ENCODE measurements around the gene PPP3R1.

PPP3R1 gene

DNA sequence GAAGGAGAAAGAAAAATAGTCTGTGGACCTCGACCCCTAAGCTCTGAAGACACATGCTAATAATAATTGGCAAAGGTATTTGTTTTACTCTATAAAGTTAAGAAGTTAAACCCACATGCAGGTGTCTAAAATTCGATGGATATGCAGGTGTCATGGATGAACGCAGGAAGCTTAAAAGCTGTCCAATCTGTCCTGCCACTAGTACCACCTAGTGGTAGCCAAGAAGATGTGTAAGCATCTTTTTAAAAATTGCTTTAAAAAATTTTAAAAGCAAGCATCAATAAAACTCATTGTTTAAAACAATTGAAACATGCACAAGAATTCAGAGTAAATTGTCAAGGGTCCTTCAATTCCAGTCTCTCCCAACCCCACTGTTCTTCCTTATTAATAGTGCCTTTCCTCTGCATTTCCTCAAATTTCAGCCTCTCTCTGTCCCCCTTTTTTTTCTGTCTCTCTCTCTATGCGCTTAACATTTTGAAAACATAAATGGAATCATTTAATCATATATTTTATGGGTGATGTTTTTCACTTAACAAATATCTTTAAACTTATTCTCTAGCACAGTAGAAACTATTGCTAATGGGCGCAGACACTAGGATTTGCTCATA is 30.6 kb upstream of the PPP3R1 start:
- Histone ChIP-seq H3K27ac (ENCODE audit: insufficient read depth in 1 of 2, low read depth in 1 of 2, low read length in 2 of 2, poor library complexity in 1 of 2, severe bottlenecking in 2 of 2) (no peak overlapping the region), H3K4me3 (ENCODE audit: control insufficient read depth in 1 of 7, extremely low read depth in 1 of 7, insufficient read depth in 4 of 7, low read depth in 2 of 7, low read length in 6 of 7) (no peak overlapping the region), H3K4me1 (ENCODE audit: control extremely low read depth in 1 of 4, control insufficient read depth in 4 of 4, insufficient read depth in 4 of 4, low read length in 3 of 4) (peaks cover 0 to 12% (median 5%) of the 10 kb centered on the region in 4 experiments), H3K27me3 (replicated peaks in 2 of 5; ENCODE audit: control insufficient read depth in 4 of 5, insufficient read depth in 5 of 5, low read length in 4 of 5) (no peaks in the 10 kb centered on the region), H3K9me3 (ENCODE audit: control extremely low read depth in 1 of 5, control insufficient read depth in 4 of 5, insufficient read depth in 2 of 5, low read depth in 1 of 5, low read length in 4 of 5) (no peaks in the 10 kb centered on the region), H3K36me3 (ENCODE audit: control insufficient read depth in 4 of 4, insufficient read depth in 4 of 4, low read length in 3 of 4) (no peaks in the 10 kb centered on the region)
- POLR2A ChIA-PET = no interaction called here
- CTCF ChIA-PET = interaction anchor here (0.6 to 5.9 kb wide), 29 partner anchors 10 to 1904 kb away, joined by 3 to 63 read pairs (median 4); no protein-coding TSS in a partner anchor
- 50% methylated on average over 2 of the region's 5 CpGs for WGBS (ENCODE audit: insufficient coverage)
- DNase-seq = peak; percentile 38 to 65 (median 55)

GRCh38 chr2:68280796-68281195 is 28.5 kb upstream of the PPP3R1 start:
- no peaks in the 10 kb centered on the region for H3K36me3 ChIP-seq (ENCODE audit: control insufficient read depth in 4 of 4, insufficient read depth in 4 of 4, low read length in 3 of 4)
- no peaks in the 10 kb centered on the region for H3K9me3 ChIP-seq (ENCODE audit: control extremely low read depth in 1 of 5, control insufficient read depth in 4 of 5, insufficient read depth in 2 of 5, low read depth in 1 of 5, low read length in 4 of 5)
- no peak for DNase-seq
- ChIA-PET CTCF (interaction anchor here (1.0 to 1.9 kb wide), 3 partner anchors 11 to 128 kb away, joined by 3 to 11 read pairs (median 3); no protein-coding TSS in a partner anchor), POLR2A (interaction anchor here (0.9 kb wide), 1 partner anchor 109 kb away, joined by 3 read pairs; no protein-coding TSS in a partner anchor)
- H3K4me1 ChIP-seq (ENCODE audit: control extremely low read depth in 1 of 4, control insufficient read depth in 4 of 4, insufficient read depth in 4 of 4, low read length in 3 of 4) = peaks cover 0 to 5% (median 0%) of the 10 kb centered on the region in 4 experiments
- H3K27me3 ChIP-seq (replicated peaks in 2 of 5; ENCODE audit: control insufficient read depth in 4 of 5, insufficient read depth in 5 of 5, low read length in 4 of 5) = no peaks in the 10 kb centered on the region
- WGBS (ENCODE audit: insufficient coverage) = no CpG with 5 or more reads among the region's 1 CpG
- H3K27ac ChIP-seq (ENCODE audit: insufficient read depth in 1 of 2, low read depth in 1 of 2, low read length in 2 of 2, poor library complexity in 1 of 2, severe bottlenecking in 2 of 2) = no peak overlapping the region
- no peak overlapping the region for H3K4me3 ChIP-seq (ENCODE audit: control insufficient read depth in 1 of 7, extremely low read depth in 1 of 7, insufficient read depth in 4 of 7, low read depth in 2 of 7, low read length in 6 of 7)

DNA sequence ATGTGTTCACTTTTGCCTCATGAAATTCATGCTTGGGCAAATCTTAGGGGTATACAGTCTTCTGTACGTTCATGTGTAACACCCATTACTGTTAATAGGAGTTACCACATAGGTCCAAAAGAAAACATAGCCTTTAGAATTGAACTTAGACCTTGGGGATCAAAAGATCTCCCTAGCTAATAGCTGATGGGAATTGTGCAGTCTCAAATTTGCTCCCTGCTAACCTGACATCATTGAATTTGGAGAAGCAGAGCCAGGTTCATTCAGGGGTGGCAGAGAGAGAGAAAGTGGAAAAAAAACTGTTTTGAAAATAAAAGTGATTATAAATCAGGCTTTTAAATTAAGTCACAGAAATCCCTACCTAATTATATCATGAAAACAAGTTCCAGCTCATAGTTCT is 28.0 kb upstream of the PPP3R1 start:
- Histone ChIP-seq H3K27ac (ENCODE audit: insufficient read depth in 1 of 2, low read depth in 1 of 2, low read length in 2 of 2, poor library complexity in 1 of 2, severe bottlenecking in 2 of 2) (no peak overlapping the region), H3K4me3 (ENCODE audit: control insufficient read depth in 1 of 7, extremely low read depth in 1 of 7, insufficient read depth in 4 of 7, low read depth in 2 of 7, low read length in 6 of 7) (no peak overlapping the region), H3K9me3 (ENCODE audit: control extremely low read depth in 1 of 5, control insufficient read depth in 4 of 5, insufficient read depth in 2 of 5, low read depth in 1 of 5, low read length in 4 of 5) (no peaks in the 10 kb centered on the region), H3K36me3 (ENCODE audit: control insufficient read depth in 4 of 4, insufficient read depth in 4 of 4, low read length in 3 of 4) (no peaks in the 10 kb centered on the region), H3K4me1 (ENCODE audit: control extremely low read depth in 1 of 4, control insufficient read depth in 4 of 4, insufficient read depth in 4 of 4, low read length in 3 of 4) (peaks cover 0 to 5% (median 0%) of the 10 kb centered on the region in 4 experiments), H3K27me3 (replicated peaks in 2 of 5; ENCODE audit: control insufficient read depth in 4 of 5, insufficient read depth in 5 of 5, low read length in 4 of 5) (no peaks in the 10 kb centered on the region)
- WGBS (ENCODE audit: insufficient coverage) = no CpG with 5 or more reads among the region's 1 CpG
- ChIA-PET CTCF (interaction anchor here (1.0 to 1.9 kb wide), 3 partner anchors 11 to 127 kb away, joined by 3 to 11 read pairs (median 3); no protein-coding TSS in a partner anchor), POLR2A (interaction anchor here (0.9 kb wide), 1 partner anchor 110 kb away, joined by 3 read pairs; no protein-coding TSS in a partner anchor)
- DNase-seq = no peak

- CTCF ChIA-PET = interaction anchor here (1.0 to 1.9 kb wide), 4 partner anchors 12 to 127 kb away, joined by 3 to 11 read pairs (median 6); no protein-coding TSS in a partner anchor
- H3K4me3 ChIP-seq (ENCODE audit: control insufficient read depth in 1 of 7, extremely low read depth in 1 of 7, insufficient read depth in 4 of 7, low read depth in 2 of 7, low read length in 6 of 7) = no peak overlapping the region
- peaks cover 0 to 5% (median 0%) of the 10 kb centered on the region in 4 experiments for H3K4me1 ChIP-seq (ENCODE audit: control extremely low read depth in 1 of 4, control insufficient read depth in 4 of 4, insufficient read depth in 4 of 4, low read length in 3 of 4)
- H3K27me3 ChIP-seq (replicated peaks in 2 of 5; ENCODE audit: control insufficient read depth in 4 of 5, insufficient read depth in 5 of 5, low read length in 4 of 5) = no peaks in the 10 kb centered on the region
- no peak overlapping the region for H3K27ac ChIP-seq (ENCODE audit: insufficient read depth in 1 of 2, low read depth in 1 of 2, low read length in 2 of 2, poor library complexity in 1 of 2, severe bottlenecking in 2 of 2)
- H3K9me3 ChIP-seq (ENCODE audit: control extremely low read depth in 1 of 5, control insufficient read depth in 4 of 5, insufficient read depth in 2 of 5, low read depth in 1 of 5, low read length in 4 of 5) = no peaks in the 10 kb centered on the region
- no peak for DNase-seq
- H3K36me3 ChIP-seq (ENCODE audit: control insufficient read depth in 4 of 4, insufficient read depth in 4 of 4, low read length in 3 of 4) = no peaks in the 10 kb centered on the region
- POLR2A ChIA-PET = interaction anchor here (0.9 kb wide), 1 partner anchor 111 kb away, joined by 3 read pairs; no protein-coding TSS in a partner anchor
- WGBS (ENCODE audit: insufficient coverage) = 100% methylated on average over 1 of the region's 4 CpGs
Observed at GRCh38 chr2:68279691-68280090, 27.4 kb upstream of the PPP3R1 start.

DNA sequence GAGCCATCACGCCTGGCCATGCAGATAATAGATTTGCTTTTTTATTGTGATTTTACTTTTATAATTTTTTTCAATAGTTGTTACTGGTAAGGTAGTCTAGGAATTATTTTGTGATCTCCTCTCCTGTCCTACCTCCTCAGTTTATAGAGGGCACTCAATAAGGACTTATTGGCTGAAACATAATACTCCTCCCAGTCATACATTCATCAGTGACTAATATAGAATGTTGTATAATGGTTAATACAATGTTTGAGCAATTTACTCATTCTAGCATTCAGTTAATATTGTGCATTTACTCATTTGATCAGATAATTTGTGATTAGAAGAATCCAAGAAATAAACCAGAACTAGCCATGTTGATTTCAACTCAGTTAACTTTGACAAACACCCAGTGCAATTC is 25.8 kb upstream of the PPP3R1 start:
- WGBS (ENCODE audit: insufficient coverage) = no CpG with 5 or more reads among the region's 1 CpG
- Histone ChIP-seq H3K36me3 (ENCODE audit: control insufficient read depth in 4 of 4, insufficient read depth in 4 of 4, low read length in 3 of 4) (no peaks in the 10 kb centered on the region), H3K4me3 (ENCODE audit: control insufficient read depth in 1 of 7, extremely low read depth in 1 of 7, insufficient read depth in 4 of 7, low read depth in 2 of 7, low read length in 6 of 7) (no peak overlapping the region), H3K4me1 (ENCODE audit: control extremely low read depth in 1 of 4, control insufficient read depth in 4 of 4, insufficient read depth in 4 of 4, low read length in 3 of 4) (peaks cover 0 to 11% (median under 1%) of the 10 kb centered on the region in 4 experiments), H3K27ac (ENCODE audit: insufficient read depth in 1 of 2, low read depth in 1 of 2, low read length in 2 of 2, poor library complexity in 1 of 2, severe bottlenecking in 2 of 2) (no peak overlapping the region), H3K27me3 (replicated peaks in 2 of 5; ENCODE audit: control insufficient read depth in 4 of 5, insufficient read depth in 5 of 5, low read length in 4 of 5) (no peaks in the 10 kb centered on the region), H3K9me3 (ENCODE audit: control extremely low read depth in 1 of 5, control insufficient read depth in 4 of 5, insufficient read depth in 2 of 5, low read depth in 1 of 5, low read length in 4 of 5) (no peaks in the 10 kb centered on the region)
- no peak for DNase-seq
- POLR2A ChIA-PET = no interaction called here
- CTCF ChIA-PET = interaction anchor here (0.7 to 1.8 kb wide), 4 partner anchors 19 to 156 kb away, joined by 3 to 9 read pairs (median 4); no protein-coding TSS in a partner anchor

GRCh38 chr2:68274022-68274421 is 21.7 kb upstream of the PPP3R1 start:
- POLR2A ChIA-PET = no interaction called here
- H3K36me3 ChIP-seq (ENCODE audit: control insufficient read depth in 4 of 4, insufficient read depth in 4 of 4, low read length in 3 of 4) = no peaks in the 10 kb centered on the region
- peaks cover 10 to 25% (median 13%) of the 10 kb centered on the region in 4 experiments for H3K4me1 ChIP-seq (ENCODE audit: control extremely low read depth in 1 of 4, control insufficient read depth in 4 of 4, insufficient read depth in 4 of 4, low read length in 3 of 4)
- no peaks in the 10 kb centered on the region for H3K9me3 ChIP-seq (ENCODE audit: control extremely low read depth in 1 of 5, control insufficient read depth in 4 of 5, insufficient read depth in 2 of 5, low read depth in 1 of 5, low read length in 4 of 5)
- H3K27me3 ChIP-seq (replicated peaks in 2 of 5; ENCODE audit: control insufficient read depth in 4 of 5, insufficient read depth in 5 of 5, low read length in 4 of 5) = no peaks in the 10 kb centered on the region
- WGBS (ENCODE audit: insufficient coverage) = no CpG with 5 or more reads among the region's 3 CpGs
- no peak for DNase-seq
- H3K4me3 ChIP-seq (ENCODE audit: control insufficient read depth in 1 of 7, extremely low read depth in 1 of 7, insufficient read depth in 4 of 7, low read depth in 2 of 7, low read length in 6 of 7) = no peak overlapping the region
- no peak overlapping the region for H3K27ac ChIP-seq (ENCODE audit: insufficient read depth in 1 of 2, low read depth in 1 of 2, low read length in 2 of 2, poor library complexity in 1 of 2, severe bottlenecking in 2 of 2)
- CTCF ChIA-PET = interaction anchor here (1.1 to 5.8 kb wide), 4 partner anchors 10 to 79 kb away, joined by 3 to 32 read pairs (median 12); no protein-coding TSS in a partner anchor

Data from common myeloid progenitor, CD34-positive (primary cell).